HG03354 (cell line): ENCODE results near the gene ITGB2.

ENCODE experiments used
- ATAC-seq: cut with Tn5 transposase; IDR thresholded peaks from one replicate; pipeline ENCODE4 v1.9.1; 2021; ENCODE audit warnings: mild to moderate bottlenecking; ENCODE audit not compliant: unreplicated experiment, poor library complexity, severe bottlenecking

Gene ITGB2

GRCh38 chr21:44857127-44857892, 63.4 kb downstream of the ITGB2 start:
- no peak for ATAC-seq

- no peak for ATAC-seq
Measured at GRCh38 chr21:44856131-44856530, 64.6 kb downstream of the ITGB2 start.

- ATAC-seq, result no peak
Measured at GRCh38 chr21:44855572-44855971, 65.1 kb downstream of the ITGB2 start.

GRCh38 chr21:44854664-44855446, 65.8 kb downstream of the ITGB2 start:
- ATAC-seq, result no peak

- ATAC-seq, result no peak
Measured at GRCh38 chr21:44854391-44854663, 66.4 kb downstream of the ITGB2 start.

- no peak for ATAC-seq
Measured at GRCh38 chr21:44853601-44854390, 66.9 kb downstream of the ITGB2 start.

- ATAC-seq, result no peak
Measured at GRCh38 chr21:44850905-44851657, 69.6 kb downstream of the ITGB2 start.

GRCh38 chr21:44850208-44850800, 70.4 kb downstream of the ITGB2 start:
- no peak for ATAC-seq

- no peak for ATAC-seq
Measured at GRCh38 chr21:44849616-44850130, 71.0 kb downstream of the ITGB2 start.

- no peak for ATAC-seq
Measured at GRCh38 chr21:44848821-44849521, 71.7 kb downstream of the ITGB2 start.

- no peak for ATAC-seq
Measured at GRCh38 chr21:44847261-44848056, 73.2 kb downstream of the ITGB2 start.

- no peak for ATAC-seq
Measured at GRCh38 chr21:44846485-44847260, 74.0 kb downstream of the ITGB2 start.

- ATAC-seq, result no peak
Measured at GRCh38 chr21:44846224-44846484, 74.5 kb downstream of the ITGB2 start.

- peak; percentile 68 for ATAC-seq
Measured at GRCh38 chr21:44845418-44846223, 75.1 kb downstream of the ITGB2 start.

GRCh38 chr21:44844256-44844655, 76.4 kb downstream of the ITGB2 start:
- no peak for ATAC-seq

- ATAC-seq, result no peak
Measured at GRCh38 chr21:44842721-44843445, 77.8 kb downstream of the ITGB2 start.
